ENCODE results near the gene OR2A12.
A peak's percentile ranks its signal among the peaks of the same experiment; 100 is the strongest.
"Not testable (repeated sequence)": the region's sequence is repeated elsewhere in the genome, so short reads cannot be mapped to it uniquely, and the experiment has no call there.

The OR2A12 gene

DNA sequence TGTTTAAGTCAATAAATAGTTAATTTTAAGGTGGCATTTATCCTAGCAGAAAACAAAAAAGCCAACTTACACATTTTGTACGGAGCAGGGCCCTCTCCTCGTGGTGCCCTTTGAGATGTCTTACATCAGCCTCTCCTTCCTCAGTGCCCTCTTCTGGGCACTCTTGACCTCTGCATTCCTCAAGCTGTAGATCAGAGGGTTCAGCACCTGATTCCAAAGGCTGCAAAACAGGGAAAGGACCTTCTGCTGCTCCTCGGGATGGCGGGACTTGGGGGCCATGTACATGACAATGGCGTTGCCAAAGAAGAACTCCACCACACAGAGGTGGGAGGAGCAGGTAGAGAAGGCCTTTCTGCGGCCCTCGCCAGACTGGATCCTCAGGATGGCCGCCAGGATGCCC lies 32.3 kb downstream of the OR2A12 start:
- TF ChIP-seq ZFX (IDR thresholded peaks at IDR 0.05; ENCODE audit: borderline replicate concordance), result no peak
- TF ChIP-seq, protein P1, sequence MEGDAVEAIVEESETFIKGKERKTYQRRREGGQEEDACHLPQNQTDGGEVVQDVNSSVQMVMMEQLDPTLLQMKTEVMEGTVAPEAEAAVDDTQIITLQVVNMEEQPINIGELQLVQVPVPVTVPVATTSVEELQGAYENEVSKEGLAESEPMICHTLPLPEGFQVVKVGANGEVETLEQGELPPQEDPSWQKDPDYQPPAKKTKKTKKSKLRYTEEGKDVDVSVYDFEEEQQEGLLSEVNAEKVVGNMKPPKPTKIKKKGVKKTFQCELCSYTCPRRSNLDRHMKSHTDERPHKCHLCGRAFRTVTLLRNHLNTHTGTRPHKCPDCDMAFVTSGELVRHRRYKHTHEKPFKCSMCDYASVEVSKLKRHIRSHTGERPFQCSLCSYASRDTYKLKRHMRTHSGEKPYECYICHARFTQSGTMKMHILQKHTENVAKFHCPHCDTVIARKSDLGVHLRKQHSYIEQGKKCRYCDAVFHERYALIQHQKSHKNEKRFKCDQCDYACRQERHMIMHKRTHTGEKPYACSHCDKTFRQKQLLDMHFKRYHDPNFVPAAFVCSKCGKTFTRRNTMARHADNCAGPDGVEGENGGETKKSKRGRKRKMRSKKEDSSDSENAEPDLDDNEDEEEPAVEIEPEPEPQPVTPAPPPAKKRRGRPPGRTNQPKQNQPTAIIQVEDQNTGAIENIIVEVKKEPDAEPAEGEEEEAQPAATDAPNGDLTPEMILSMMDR (IDR thresholded peaks at IDR 0.05), result 0 out of 2 replicates have a peak, but pooled peaks have one; percentile 15

DNA sequence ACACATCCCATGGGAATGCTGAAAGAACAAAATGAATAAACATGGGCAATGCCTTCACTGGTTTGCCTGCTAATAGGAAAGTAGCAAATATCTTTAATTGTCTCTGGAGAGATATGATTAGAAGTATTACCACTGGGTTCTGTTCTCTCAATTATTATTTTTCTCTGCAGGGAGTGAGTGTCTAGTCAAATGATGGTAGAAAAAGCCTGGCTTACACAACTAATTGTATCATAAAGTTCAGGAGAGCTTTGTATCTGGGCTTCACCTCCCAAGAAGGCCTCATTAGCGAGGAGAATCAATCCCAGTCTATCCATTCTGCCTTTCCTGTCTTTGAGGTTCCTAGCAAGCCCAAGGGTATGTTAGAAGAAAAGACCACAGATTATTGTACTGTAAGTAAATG lies 36.8 kb downstream of the OR2A12 start, which contains the start of gene OR2A14:
Gene OR2A14 (plus strand): TSS at position 301 of the 400 bp plus-strand sequence. CDS start 5,937 bp downstream, outside the sequence.
- no peak for TF ChIP-seq ZFX (IDR thresholded peaks at IDR 0.05; ENCODE audit: borderline replicate concordance)
- TF ChIP-seq, protein P1 (IDR thresholded peaks at IDR 0.05), result no peak
- no peak within 1 kb of the TSS for H3K27ac ChIP-seq

More for the DNA sequence above, 32.3 kb downstream of the OR2A12 start:
- H3K27ac ChIP-seq, result no peak overlapping the region

DNA sequence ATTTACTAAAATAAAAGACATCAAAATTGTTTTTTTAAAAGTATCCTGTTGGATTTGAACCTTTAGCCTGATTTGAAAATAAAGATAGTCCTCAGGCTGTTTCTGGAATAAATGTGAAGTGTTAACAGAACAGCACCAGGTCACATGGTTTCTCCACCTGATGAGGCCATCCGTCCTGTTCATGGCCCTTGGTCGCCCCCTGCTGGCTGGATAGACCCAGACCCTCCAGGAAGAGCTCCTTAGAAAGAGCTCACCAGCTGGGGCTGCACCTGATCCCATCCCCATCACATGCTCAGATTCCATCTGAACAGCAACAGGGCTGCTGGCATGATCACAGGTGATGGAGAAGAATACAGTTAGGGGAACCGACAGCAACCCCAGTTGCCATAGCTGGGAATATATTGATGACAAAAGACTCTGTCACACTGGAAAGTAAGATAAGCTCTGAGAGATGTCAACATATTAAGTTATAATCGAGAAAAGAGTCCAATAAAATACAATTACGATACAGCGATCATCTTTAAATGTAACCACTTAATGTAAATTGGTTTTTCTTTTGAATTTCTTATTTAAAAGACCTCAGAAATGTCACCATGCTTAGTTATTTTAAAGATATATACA lies 41.7 kb downstream of the OR2A12 start:
- TF ChIP-seq ZFX (IDR thresholded peaks at IDR 0.05; ENCODE audit: borderline replicate concordance), result no peak
- TF ChIP-seq, protein P1 (IDR thresholded peaks at IDR 0.05), result peak; percentile 96
- no peak overlapping the region for H3K27ac ChIP-seq

DNA sequence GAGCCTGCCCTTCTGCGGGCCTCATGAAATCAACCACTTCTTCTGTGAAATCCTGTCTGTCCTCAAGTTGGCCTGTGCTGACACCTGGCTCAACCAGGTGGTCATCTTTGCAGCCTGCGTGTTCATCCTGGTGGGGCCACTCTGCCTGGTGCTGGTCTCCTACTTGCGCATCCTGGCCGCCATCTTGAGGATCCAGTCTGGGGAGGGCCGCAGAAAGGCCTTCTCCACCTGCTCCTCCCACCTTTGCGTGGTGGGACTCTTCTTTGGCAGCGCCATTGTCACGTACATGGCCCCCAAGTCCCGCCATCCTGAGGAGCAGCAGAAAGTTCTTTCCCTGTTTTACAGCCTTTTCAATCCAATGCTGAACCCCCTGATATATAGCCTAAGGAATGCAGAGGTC lies 43.5 kb downstream of the OR2A12 start:
- H3K27ac ChIP-seq, result not testable (repeated sequence)

DNA sequence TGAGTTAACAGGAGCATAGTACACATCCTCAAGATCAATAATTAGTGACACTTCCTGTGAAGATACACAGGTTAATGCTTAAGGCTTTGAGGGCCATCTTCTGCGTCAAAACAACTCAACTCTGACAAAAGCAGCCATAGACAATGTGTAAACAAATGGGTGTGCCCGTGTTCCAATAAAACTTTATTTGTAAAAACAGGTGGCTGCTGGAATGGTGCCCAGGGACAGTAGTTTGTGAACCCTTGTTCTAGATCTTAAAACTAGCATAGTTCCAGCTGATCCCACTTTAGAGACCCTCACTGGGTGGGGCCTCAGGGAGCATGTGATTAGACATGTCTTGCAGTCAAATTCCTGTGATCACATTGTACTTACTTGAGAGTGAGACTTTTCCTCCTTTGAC lies 44.7 kb downstream of the OR2A12 start:
- TF ChIP-seq ZFX (IDR thresholded peaks at IDR 0.05; ENCODE audit: borderline replicate concordance), result no peak
- TF ChIP-seq, protein P1 (IDR thresholded peaks at IDR 0.05), result no peak
- H3K27ac ChIP-seq, result no peak overlapping the region

DNA sequence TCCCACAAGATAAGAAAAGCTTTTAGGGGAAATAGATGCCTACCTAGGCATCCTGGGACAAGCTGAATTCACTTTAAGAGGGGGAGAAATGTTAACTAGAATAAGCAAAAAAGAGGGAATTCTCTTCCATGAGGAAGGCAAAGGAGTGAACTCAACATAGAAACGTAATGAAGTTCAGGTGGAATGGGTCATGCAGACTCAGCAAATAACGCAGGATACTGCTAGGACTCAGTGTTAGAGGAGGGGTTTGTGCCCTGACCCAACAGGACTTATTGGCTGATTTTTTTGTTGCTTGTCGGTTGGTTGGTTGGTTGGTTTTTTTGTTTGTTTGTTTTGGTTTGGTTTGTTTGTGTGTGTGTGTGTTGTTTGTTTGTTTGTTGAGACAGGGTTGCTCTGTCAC lies 46.2 kb downstream of the OR2A12 start:
- no peak for TF ChIP-seq ZFX (IDR thresholded peaks at IDR 0.05; ENCODE audit: borderline replicate concordance)
- TF ChIP-seq, protein P1 (IDR thresholded peaks at IDR 0.05), result no peak
- H3K27ac ChIP-seq, result no peak overlapping the region

DNA sequence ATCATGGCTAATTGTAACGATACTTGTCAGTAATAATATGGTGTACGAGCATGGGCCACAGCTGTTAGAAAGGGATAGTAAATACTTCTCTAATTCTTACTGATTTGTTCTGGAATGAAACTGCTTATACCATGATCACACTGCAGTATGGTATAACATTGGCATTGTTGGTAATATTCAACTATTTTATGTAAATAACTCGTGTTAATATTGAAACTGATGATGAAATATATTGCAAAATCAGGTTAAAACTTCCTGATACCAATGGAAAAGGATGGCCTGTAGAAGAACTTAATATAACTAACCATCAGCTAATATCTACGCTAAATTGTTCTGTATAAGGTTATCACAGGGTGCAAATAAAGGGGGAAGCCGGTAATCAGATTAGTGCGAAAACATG lies 47.2 kb downstream of the OR2A12 start:
- H3K27ac ChIP-seq, result no peak overlapping the region
- TF ChIP-seq ZFX (IDR thresholded peaks at IDR 0.05; ENCODE audit: borderline replicate concordance), result no peak
- TF ChIP-seq, protein P1 (IDR thresholded peaks at IDR 0.05), result no peak

DNA sequence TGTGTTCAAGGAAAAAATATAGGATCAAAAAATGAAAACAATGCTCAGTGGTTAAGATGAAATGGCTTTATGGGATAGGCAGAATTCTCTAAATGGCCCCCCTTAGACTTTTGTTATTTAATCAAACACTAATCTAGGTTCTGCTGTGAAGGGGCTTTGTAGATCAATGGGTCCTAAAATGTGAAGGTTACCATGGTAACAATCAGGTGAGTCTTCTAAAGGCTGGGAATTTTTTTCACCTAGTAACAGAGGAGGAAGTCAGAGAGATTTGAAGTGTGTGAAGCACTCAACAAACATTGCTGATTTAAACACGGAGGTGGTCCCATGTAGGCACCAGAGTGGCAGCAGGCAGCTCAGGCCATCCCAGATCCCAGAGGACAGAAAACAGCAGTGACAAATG lies 48.0 kb downstream of the OR2A12 start:
- TF ChIP-seq ZFX (IDR thresholded peaks at IDR 0.05; ENCODE audit: borderline replicate concordance), result no peak
- TF ChIP-seq, protein P1 (IDR thresholded peaks at IDR 0.05), result no peak
- no peak overlapping the region for H3K27ac ChIP-seq
